ENCODE results near the gene RPL28.

DNA sequence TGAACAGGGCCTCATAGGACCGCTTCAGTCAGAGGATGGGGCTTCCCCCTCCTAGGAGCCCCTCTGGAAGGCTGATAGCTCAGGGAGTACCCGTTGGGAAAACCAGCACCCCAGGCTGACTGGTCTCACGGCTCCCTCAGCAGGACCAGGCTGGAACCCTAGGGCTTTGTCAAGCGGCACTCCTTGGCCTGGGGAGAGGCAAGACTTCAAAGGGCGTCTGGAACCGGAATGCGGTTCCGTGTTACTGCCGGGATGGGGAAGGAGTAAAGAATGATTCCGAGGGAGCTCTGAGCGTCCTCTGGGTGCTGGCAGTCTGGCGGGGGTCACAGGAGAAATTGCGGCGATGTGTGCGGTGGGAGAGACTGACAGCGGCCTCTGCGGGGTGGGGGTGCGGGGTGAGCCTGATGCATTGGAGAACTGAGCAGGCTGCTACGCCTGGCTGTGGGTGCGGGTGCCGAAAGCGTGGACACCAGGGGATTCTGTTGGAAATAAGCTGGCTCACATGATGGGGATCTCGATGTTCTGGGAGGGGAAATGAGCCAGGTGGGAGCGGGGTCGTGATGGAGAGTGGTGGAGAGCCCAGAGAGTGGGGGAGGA is 33.1 kb upstream of the RPL28 start:
- TF ChIP-seq, protein P1, sequence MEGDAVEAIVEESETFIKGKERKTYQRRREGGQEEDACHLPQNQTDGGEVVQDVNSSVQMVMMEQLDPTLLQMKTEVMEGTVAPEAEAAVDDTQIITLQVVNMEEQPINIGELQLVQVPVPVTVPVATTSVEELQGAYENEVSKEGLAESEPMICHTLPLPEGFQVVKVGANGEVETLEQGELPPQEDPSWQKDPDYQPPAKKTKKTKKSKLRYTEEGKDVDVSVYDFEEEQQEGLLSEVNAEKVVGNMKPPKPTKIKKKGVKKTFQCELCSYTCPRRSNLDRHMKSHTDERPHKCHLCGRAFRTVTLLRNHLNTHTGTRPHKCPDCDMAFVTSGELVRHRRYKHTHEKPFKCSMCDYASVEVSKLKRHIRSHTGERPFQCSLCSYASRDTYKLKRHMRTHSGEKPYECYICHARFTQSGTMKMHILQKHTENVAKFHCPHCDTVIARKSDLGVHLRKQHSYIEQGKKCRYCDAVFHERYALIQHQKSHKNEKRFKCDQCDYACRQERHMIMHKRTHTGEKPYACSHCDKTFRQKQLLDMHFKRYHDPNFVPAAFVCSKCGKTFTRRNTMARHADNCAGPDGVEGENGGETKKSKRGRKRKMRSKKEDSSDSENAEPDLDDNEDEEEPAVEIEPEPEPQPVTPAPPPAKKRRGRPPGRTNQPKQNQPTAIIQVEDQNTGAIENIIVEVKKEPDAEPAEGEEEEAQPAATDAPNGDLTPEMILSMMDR (IDR thresholded peaks at IDR 0.05): no peak
- TF ChIP-seq POLR2A (IDR thresholded peaks at IDR 0.05): no peak
- TF ChIP-seq POLR2AphosphoS5 (IDR thresholded peaks at IDR 0.05): no peak
- no peak for TF ChIP-seq EP300 (IDR thresholded peaks at IDR 0.05)
